HG03565 (cell line): ENCODE measurements around the gene TTC28.

Source experiments
- ATAC-seq: cut with Tn5 transposase; IDR thresholded peaks from one replicate; pipeline ENCODE4 v1.9.1; 2021; ENCODE audit warnings: mild to moderate bottlenecking, moderate library complexity; ENCODE audit not compliant: unreplicated experiment

TTC28 gene

DNA sequence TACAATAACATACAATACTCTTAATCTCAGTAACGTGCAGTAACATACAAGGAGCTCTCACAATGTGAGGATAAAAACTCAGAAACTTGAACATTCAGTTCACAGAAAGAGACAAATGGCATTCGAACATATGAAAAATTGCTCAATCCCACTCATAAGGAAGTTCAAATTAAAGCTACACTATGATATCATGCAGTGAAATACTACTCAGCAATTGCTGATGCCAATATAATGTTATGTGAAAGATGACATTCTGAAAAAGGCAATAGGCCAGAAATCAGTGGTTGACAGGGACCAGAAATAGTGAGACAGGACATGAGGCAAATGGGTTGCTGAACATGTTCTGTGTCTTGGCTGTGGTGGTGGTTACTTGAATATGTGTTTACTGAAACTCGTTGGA is 726.9 kb downstream of the TTC28 start:
- ATAC-seq: no peak

- ATAC-seq: no peak
Measured at GRCh38 chr22:27952091-27952490, 727.5 kb downstream of the TTC28 start.

DNA sequence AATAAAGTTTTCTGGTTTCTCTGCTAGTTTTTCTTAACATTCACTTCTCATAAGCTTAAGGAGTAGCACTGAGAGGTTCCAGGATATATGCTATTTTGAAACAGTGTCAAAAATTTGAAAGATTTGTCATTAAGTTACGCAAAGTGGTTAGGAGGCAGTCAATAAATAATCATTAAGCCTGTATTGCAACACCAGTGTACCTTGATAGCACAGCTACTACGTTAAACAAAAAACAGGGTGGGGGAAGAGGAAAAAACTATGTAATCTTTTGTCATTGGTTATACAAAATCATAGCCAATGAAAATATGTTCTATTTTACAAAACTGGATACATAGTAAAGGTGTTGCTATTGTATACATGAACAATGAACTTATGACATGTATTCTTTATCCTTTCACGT is 730.2 kb downstream of the TTC28 start:
- no peak for ATAC-seq

DNA sequence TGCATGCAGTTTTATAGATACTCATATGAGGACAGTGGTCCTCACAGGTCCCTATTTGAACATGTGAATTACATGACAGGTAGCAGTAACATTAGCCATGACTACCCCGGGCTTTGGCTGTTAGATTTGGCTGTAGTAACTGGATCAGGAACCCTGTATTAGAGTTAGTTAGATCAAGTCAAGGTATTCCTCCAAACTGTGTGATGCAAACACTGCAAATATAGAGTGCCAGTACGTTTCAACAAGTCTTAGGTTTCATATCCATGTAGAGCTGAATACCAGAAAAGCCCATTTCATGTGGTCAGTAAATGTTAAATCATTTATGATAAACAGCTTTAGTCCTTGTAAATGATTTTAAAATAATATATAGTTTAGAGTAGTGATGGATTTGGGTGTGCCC is 731.1 kb downstream of the TTC28 start:
- no peak for ATAC-seq

DNA sequence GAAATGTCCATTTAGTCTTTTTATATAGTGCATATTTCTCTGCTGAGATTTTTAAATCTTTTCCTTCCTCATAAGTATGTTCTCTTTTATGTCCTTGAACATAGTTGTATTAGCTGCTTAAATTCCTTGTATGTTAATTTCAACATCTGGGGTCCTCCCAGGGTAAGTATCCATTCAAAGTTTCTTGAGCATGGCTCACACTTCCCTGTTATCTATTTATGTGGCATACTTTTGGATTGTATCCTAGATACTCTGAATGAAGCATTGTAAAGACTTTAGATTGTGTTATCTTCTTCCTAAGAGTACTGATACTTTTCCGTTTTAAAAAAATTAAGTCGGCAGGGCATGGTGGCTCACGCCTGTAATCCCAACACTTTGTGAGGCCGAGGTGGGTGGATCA is 732.2 kb downstream of the TTC28 start:
- ATAC-seq: no peak

DNA sequence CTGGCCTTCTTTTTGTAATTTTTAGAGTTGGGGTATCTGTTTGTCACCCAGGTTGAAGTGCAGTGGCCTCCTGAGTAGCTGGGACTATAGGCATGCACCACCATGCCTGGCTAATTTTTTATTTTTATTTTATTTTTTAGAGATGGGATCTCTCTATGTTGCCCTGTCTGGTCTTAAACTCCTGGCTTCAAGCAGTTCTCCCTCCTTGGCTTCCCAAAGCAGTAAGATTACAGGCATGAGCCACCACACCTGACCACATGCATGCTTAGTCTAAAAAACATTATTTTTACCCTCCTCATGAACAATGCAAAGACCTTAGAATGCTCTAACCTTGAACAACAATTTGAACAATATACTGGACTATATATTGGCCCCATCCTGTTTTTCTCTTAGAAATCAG is 738.5 kb downstream of the TTC28 start:
- no peak for ATAC-seq

DNA sequence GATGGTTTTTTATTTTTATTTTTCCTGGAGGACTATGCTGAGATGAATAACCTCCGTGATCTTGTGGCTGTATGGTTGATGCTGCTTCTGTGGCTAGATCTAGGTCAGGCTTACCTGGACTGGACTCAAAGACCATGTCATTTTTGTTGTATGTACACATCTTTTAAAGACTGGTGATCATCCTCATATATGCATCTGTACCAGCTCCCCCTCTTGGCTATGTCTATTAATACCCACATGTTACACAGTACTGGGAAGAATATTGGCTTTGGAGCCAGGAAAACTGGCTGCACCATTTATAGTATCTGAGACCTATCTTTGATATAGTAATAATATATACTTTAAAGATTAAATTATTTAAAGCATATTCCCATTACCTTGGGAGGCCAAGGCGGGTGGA is 742.2 kb downstream of the TTC28 start:
- no peak for ATAC-seq

DNA sequence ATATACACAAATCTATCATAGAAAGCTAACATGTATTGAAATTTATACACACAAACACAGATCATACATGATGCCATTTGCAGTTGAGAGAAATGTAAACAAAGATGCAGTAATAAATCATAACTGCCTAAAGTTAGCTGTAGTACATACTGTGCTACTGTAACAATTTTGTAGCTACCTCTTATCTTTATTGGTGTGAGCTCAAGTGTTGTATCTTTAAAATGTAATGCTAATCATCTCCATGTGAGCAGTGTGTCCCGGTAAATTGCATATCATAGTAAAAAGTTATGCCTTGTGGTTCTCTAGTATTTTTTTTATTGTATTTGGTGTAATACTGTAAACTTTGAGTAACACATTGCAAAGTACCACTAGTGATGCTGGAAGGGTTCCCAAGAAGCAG is 743.7 kb downstream of the TTC28 start:
- ATAC-seq: no peak

- ATAC-seq: no peak
Measured at GRCh38 chr22:27934069-27934468, 745.6 kb downstream of the TTC28 start.

GRCh38 chr22:27933186-27933983 is 746.3 kb downstream of the TTC28 start:
- no peak for ATAC-seq

- no peak for ATAC-seq
Measured at GRCh38 chr22:27930331-27931060, 749.1 kb downstream of the TTC28 start.
